ENCODE data around the gene ZBTB17. TPM values are rescaled to one million over a fixed set of nuclear protein-coding genes. Genes with fewer than 3 reads are reported as not detected.
"Not testable (repeated sequence)": the region's sequence is repeated elsewhere in the genome, so short reads cannot be mapped to it uniquely, and the experiment has no call there.

The ZBTB17 gene
- total RNA-seq, 1 donor from 2014 or later: 48.6 TPM

DNA sequence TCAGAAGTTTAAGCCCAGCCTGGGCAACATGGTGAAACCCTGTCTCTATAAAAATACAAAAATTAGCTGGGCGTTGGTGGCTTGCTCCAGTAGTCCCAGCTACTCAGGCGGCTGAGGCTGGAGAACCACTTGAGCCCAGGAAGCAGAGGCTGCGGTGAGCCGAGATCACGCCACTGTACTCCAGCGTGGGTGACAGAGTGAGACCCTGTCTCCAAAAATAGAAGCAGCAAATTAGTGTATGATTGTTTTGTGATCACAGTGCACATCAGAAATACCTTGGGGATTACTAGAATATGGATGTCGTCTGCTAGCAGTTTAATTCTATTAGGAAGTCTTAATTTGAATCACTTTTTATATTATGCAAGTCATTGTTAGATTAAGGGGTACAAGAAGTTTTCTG lies 59.0 kb downstream of the ZBTB17 start:
- peaks cover 36% of the 10 kb centered on the region for H3K36me3 Mint-ChIP-seq
- H3K27me3 Mint-ChIP-seq (ENCODE audit: low read depth): no peaks in the 10 kb centered on the region
- no peaks in the 10 kb centered on the region for H3K9me3 Mint-ChIP-seq
- H3K4me1 Mint-ChIP-seq: peaks cover 17% of the 10 kb centered on the region
- peak overlapping the region; percentile 45 for H3K27ac Mint-ChIP-seq
- DNase-seq (ENCODE audit: low spot score in 2 of 2, unreplicated experiment in 2 of 2): no peak
- TF ChIP-seq, protein P1, sequence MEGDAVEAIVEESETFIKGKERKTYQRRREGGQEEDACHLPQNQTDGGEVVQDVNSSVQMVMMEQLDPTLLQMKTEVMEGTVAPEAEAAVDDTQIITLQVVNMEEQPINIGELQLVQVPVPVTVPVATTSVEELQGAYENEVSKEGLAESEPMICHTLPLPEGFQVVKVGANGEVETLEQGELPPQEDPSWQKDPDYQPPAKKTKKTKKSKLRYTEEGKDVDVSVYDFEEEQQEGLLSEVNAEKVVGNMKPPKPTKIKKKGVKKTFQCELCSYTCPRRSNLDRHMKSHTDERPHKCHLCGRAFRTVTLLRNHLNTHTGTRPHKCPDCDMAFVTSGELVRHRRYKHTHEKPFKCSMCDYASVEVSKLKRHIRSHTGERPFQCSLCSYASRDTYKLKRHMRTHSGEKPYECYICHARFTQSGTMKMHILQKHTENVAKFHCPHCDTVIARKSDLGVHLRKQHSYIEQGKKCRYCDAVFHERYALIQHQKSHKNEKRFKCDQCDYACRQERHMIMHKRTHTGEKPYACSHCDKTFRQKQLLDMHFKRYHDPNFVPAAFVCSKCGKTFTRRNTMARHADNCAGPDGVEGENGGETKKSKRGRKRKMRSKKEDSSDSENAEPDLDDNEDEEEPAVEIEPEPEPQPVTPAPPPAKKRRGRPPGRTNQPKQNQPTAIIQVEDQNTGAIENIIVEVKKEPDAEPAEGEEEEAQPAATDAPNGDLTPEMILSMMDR (IDR thresholded peaks at IDR 0.05; ENCODE audit: unreplicated experiment): no peak
- H3K4me3 Mint-ChIP-seq: no peak overlapping the region

DNA sequence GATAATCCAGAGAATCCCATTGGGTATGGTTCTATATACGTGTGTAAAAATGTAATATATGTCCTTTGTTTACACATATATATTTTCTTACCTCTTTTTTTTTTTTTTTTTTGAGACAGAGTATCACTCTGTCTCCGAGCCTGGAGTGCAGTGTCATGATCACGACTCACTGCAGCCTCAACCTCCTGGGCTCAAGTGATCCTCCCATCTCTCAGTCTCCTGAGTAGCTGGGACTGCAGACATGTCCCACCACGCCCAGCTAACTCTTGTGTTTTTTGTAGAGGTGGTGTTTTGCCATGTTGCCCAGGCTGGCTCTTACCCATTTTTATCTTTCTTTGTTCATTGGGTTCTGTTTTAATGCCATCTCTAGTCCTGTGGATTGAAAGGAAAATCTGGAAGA lies 59.5 kb downstream of the ZBTB17 start:
- Mint-ChIP-seq H3K27ac (peak overlapping the region; percentile 45), H3K36me3 (peaks cover 36% of the 10 kb centered on the region), H3K9me3 (no peaks in the 10 kb centered on the region), H3K4me3 (no peak overlapping the region), H3K27me3 (ENCODE audit: low read depth) (no peaks in the 10 kb centered on the region), H3K4me1 (peaks cover 17% of the 10 kb centered on the region)
- no peak for DNase-seq (ENCODE audit: low spot score in 2 of 2, unreplicated experiment in 2 of 2)
- TF ChIP-seq, protein P1 (IDR thresholded peaks at IDR 0.05; ENCODE audit: unreplicated experiment): no peak

DNA sequence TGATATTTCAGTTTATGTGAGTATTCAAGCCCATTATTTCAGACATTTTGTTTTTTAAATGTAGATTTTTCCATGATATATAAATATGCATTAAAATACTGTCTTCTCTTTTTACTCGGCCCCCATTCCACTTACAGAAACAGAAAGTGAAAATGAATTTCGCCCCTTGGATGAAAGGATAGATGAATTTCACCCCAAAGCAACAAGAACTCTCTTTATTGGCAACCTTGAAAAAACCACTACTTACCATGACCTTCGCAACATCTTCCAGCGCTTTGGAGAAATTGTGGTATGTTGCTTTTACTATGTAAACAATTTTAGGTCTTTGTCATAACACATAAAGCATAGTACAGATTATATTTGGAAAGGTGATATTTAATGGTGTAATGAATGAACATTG lies 59.9 kb downstream of the ZBTB17 start:
- no peak overlapping the region for H3K4me3 Mint-ChIP-seq
- peaks cover 37% of the 10 kb centered on the region for H3K36me3 Mint-ChIP-seq
- H3K4me1 Mint-ChIP-seq: peaks cover 20% of the 10 kb centered on the region
- TF ChIP-seq, protein P1 (IDR thresholded peaks at IDR 0.05; ENCODE audit: unreplicated experiment): no peak
- DNase-seq (ENCODE audit: low spot score in 2 of 2, unreplicated experiment in 2 of 2): no peak
- H3K9me3 Mint-ChIP-seq: no peaks in the 10 kb centered on the region
- H3K27me3 Mint-ChIP-seq (ENCODE audit: low read depth): no peaks in the 10 kb centered on the region
- H3K27ac Mint-ChIP-seq: peak overlapping the region; percentile 17

DNA sequence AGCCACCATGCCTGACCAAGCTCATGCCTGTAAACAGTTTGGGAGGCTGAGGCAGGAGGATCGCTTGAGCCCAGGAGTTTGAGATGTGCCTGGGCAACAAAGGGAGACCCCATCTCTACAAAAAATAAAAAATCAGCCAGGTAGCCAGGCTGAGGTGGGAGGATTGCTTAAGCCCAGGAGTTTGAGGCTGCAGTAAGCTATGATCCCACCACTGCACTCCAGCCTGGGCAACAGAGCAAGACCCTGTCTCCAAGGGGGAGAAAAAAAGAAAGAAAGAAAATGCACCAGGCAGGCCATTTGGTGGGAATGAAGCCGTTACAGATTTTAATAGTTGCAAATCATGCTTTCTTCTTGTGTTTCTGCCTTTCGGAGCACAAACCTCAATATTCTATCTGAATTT lies 62.3 kb downstream of the ZBTB17 start:
- not testable (repeated sequence) for DNase-seq (ENCODE audit: low spot score in 2 of 2, unreplicated experiment in 2 of 2); H3K27me3 Mint-ChIP-seq (ENCODE audit: low read depth); H3K4me3 Mint-ChIP-seq; H3K27ac Mint-ChIP-seq; H3K9me3 Mint-ChIP-seq
- H3K4me1 Mint-ChIP-seq: peaks cover 12% of the 10 kb centered on the region
- H3K36me3 Mint-ChIP-seq: peaks cover 29% of the 10 kb centered on the region

DNA sequence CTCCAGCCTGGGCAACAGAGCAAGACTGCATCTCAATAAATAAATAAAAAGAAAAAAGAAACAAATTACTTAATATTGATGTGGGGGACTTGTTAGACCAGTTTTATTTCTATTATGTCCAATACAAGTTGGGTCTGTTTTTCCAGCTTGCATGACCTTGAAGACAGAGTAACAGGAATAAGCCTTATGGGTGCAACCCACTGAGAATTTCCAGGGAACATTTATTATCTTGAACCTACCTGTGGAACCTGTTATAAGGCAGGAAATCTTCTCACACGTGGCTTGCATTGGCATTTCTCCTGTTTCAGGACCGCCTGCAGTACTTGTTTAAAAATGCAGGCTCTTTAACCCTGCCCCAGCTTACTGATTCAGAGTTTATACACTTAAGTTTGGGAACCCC lies 64.0 kb downstream of the ZBTB17 start:
- no peaks in the 10 kb centered on the region for H3K9me3 Mint-ChIP-seq
- DNase-seq (ENCODE audit: low spot score in 2 of 2, unreplicated experiment in 2 of 2): no peak
- H3K27me3 Mint-ChIP-seq (ENCODE audit: low read depth): no peaks in the 10 kb centered on the region
- H3K36me3 Mint-ChIP-seq: peaks cover 25% of the 10 kb centered on the region
- no peak overlapping the region for H3K4me3 Mint-ChIP-seq
- peaks cover 13% of the 10 kb centered on the region for H3K4me1 Mint-ChIP-seq
- no peak overlapping the region for H3K27ac Mint-ChIP-seq
- TF ChIP-seq, protein P1 (IDR thresholded peaks at IDR 0.05; ENCODE audit: unreplicated experiment): no peak

DNA sequence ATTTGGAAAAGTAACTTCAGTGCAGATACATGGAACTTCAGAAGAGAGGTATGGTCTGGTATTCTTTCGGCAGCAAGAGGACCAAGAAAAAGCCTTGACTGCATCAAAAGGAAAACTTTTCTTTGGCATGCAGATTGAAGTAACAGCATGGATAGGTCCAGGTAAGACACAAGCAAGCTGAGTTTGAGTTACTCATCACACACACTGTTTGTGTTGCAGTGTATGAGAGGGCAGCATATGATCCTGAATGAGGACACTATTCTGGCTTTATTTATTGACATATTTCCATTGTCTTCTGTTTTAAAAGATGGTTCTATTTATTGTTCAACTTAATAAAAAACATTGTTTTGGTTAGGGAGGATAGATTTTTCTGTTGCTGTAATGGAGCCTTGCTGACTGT lies 64.8 kb downstream of the ZBTB17 start:
- H3K36me3 Mint-ChIP-seq: peaks cover 22% of the 10 kb centered on the region
- H3K9me3 Mint-ChIP-seq: no peaks in the 10 kb centered on the region
- no peak for DNase-seq (ENCODE audit: low spot score in 2 of 2, unreplicated experiment in 2 of 2)
- H3K27me3 Mint-ChIP-seq (ENCODE audit: low read depth): no peaks in the 10 kb centered on the region
- TF ChIP-seq, protein P1 (IDR thresholded peaks at IDR 0.05; ENCODE audit: unreplicated experiment): no peak
- no peak overlapping the region for H3K27ac Mint-ChIP-seq
- H3K4me3 Mint-ChIP-seq: no peak overlapping the region
- H3K4me1 Mint-ChIP-seq: peaks cover 13% of the 10 kb centered on the region
